HepG2 (cell line): ENCODE results near the gene AUTS2. TPM values are rescaled to one million over a fixed set of nuclear protein-coding genes. Genes with fewer than 3 reads are reported as not detected.

Source experiments
- ATAC-seq: fragments of 200-7000 bp; cut with Tn5 transposase; 3 replicates; pipeline ENCODE4 v1.9.1; 2020; ENCODE audit warnings: mild to moderate bottlenecking, moderate library complexity
- BruUV-seq: library from RNA; stranded (reverse); fragments of 400-500 nt; replicated peaks from 2 replicates; lab custom pipeline; 2021; lab: Mats Ljungman, UMichigan
- CTCF ChIA-PET: fragments of 300-600 bp; formaldehyde crosslinking; extraction: SDS; loops from one replicate; lab custom pipeline; 2021; ENCODE audit warnings: low total read pairs, inconsistent platforms, low intra/inter-chr PET ratio; lab: Yijun Ruan, JAX
- POLR2A ChIA-PET: fragments of 350-600 bp; sonication (Branson Sonifier 250); formaldehyde crosslinking; loops from one replicate; lab custom pipeline; 2020; ENCODE audit warnings: antibody characterized with exemption, inconsistent platforms; lab: Yijun Ruan, JAX
- DNase-seq: peaks from one replicate; pipeline ENCODE4 v3.0.0-alpha.2; 2015; ENCODE audit warnings: low spot score
- FAIRE-seq: peaks from 3 replicates; lab custom pipeline; 2011; peaks lifted over from hg19 to GRCh38; lab: Jason Lieb, UNC
- H2AFZ ChIP-seq: one replicate; pipeline ENCODE4 v1.6.1; 2011; ENCODE audit warnings: low read length, inconsistent platforms
- H3K27ac ChIP-seq: fragments of 300-600 bp; 3 replicates; pipeline ENCODE4 v1.8.0; 2011; ENCODE audit warnings: mixed run types, mild to moderate bottlenecking, mixed read lengths, low read length, inconsistent platforms; ENCODE audit not compliant: insufficient read depth; ENCODE audit errors: extremely low read length
- H3K27me3 ChIP-seq, 2 experiments: fragments of 200-600 bp in 1 of 2; 2 replicates in 1 of 2; 3 replicates in 1 of 2; pipeline versions ENCODE4 v1.6.0 to v1.8.0; 2011; ENCODE audit warnings: low read length in 2 of 2, mild to moderate bottlenecking in 2 of 2, moderate library complexity in 2 of 2, inconsistent platforms in 1 of 2; ENCODE audit not compliant: insufficient read depth in 2 of 2, control insufficient read depth in 1 of 2
- H3K36me3 ChIP-seq, 2 experiments: fragments of 200-600 bp in 1 of 2; replicated peaks in 1 of 2; 2 replicates in 1 of 2; 3 replicates in 1 of 2; pipeline versions ENCODE4 v1.5.1 to v1.8.0; 2011; ENCODE audit warnings: low read length in 2 of 2, inconsistent platforms in 1 of 2; ENCODE audit not compliant: insufficient read depth in 2 of 2, control insufficient read depth in 1 of 2
- H3K4me1 ChIP-seq: 2 replicates; pipeline ENCODE4 v1.5.1; 2012; ENCODE audit warnings: low read length, inconsistent platforms; ENCODE audit not compliant: insufficient read depth
- H3K4me2 ChIP-seq: 2 replicates; pipeline ENCODE4 v1.6.0; 2011; ENCODE audit warnings: low read depth, low read length, inconsistent platforms
- H3K4me3 ChIP-seq, 3 experiments: fragments of 200-600 bp in 1 of 3; sonication (generic), shearing (Covaris generic) in 1 of 3; replicated peaks in 1 of 3; 2 replicates each; pipeline ENCODE4 v1.5.1; 2011 to 2016; ENCODE audit warnings: low read length in 3 of 3, inconsistent platforms in 2 of 3, low read depth in 2 of 3, mild to moderate bottlenecking in 2 of 3, control low read depth in 1 of 3, mixed read lengths in 1 of 3; ENCODE audit not compliant: insufficient read depth in 1 of 3
- H3K79me2 ChIP-seq: one replicate; pipeline ENCODE4 v1.6.1; 2011; ENCODE audit warnings: low read length, inconsistent platforms; ENCODE audit not compliant: insufficient read depth
- H3K9ac ChIP-seq: 2 replicates; pipeline ENCODE4 v1.6.0; 2011; ENCODE audit warnings: mild to moderate bottlenecking, low read depth, low read length, inconsistent platforms; ENCODE audit not compliant: insufficient read depth
- H3K9me3 ChIP-seq: 2 replicates; pipeline ENCODE4 v1.5.1; 2012; ENCODE audit warnings: mild to moderate bottlenecking, low read length
- H4K20me1 ChIP-seq: 2 replicates; pipeline ENCODE4 v1.6.0; 2011; ENCODE audit warnings: inconsistent platforms, mild to moderate bottlenecking, low read length, moderate library complexity; ENCODE audit not compliant: insufficient read depth
- IRF2 ChIP-seq: IDR thresholded peaks from 2 replicates; pipeline ENCODE4 v1.6.1; 2018; ENCODE audit warnings: missing genetic modification reagents, missing compliant biosample characterization
- POLR2AphosphoS2 ChIP-seq: IDR thresholded peaks from 2 replicates; pipeline ENCODE4 v1.6.1; 2011; ENCODE audit warnings: low read depth, low read length, improper control_type of control experiment
- RFX1 ChIP-seq: fragments of 450-650 bp; IDR thresholded peaks from 2 replicates; pipeline ENCODE4 v1.6.1; 2017
- TOE1 ChIP-seq: sonication (generic); formaldehyde crosslinking; IDR thresholded peaks from 2 replicates; pipeline ENCODE4 v1.4.0; 2020; ENCODE audit warnings: mild to moderate bottlenecking, missing genetic modification reagents
- ZNF30 ChIP-seq: sonication (generic); formaldehyde crosslinking; IDR thresholded peaks from 2 replicates; pipeline ENCODE4 v1.5.0; 2020; ENCODE audit warnings: mild to moderate bottlenecking, missing genetic modification reagents
- ZNF484 ChIP-seq: sonication (generic); formaldehyde crosslinking; IDR thresholded peaks from 2 replicates; pipeline ENCODE4 v1.5.1; 2020; ENCODE audit warnings: mild to moderate bottlenecking, low read depth, missing genetic modification reagents, borderline replicate concordance
- WGBS: methylation state at CpG from one replicate; pipeline ENCODE4 v1.1.6; 2017; ENCODE audit warnings: low lambda C conversion rate; 5-methylcytosine and 5-hydroxymethylcytosine counted together
- in situ Hi-C: cut with HindIII; loops from 2 replicates; pipeline ENCODE4 v1.10.0; 2017; ENCODE audit warnings: low pct_unique_long_range_greater_than_20kb; ENCODE audit not compliant: extremely low pct_ligation_motif_present
- intact Hi-C: fragments of 100-400 bp; cut with micrococcal nuclease; formaldehyde crosslinking; loops from one replicate; pipeline ENCODE4 v1.10.0; 2022; ENCODE audit not compliant: unreplicated experiment
- polyA plus RNA-seq, 8 experiments: library from polyadenylated mRNA; depleted of rRNA in 3 of 8; stranded (reverse) in 7 of 8; unstranded in 1 of 8; fragments of >200 nt; fragmentation: Illumina TruSeq in 4 of 8; extraction: Trizol in 4 of 8; gene quantifications; 2 replicates each; pipeline versions ENCODE4 v1.2.1 to v1.2.3, GENCODE V29; 2011 to 2016; ENCODE audit warnings: low read depth in 4 of 8, missing spikeins in 1 of 8, mixed read lengths in 1 of 8; ENCODE audit not compliant: insufficient read depth in 1 of 8
- total RNA-seq, 5 experiments: library from RNA; depleted of rRNA; stranded (reverse); fragments of >200 nt; fragmentation: Illumina TruSeq; extraction: Trizol; gene quantifications; 2 replicates each; pipeline ENCODE4 v1.2.3, GENCODE V29; 2016; ENCODE audit warnings: low read depth in 1 of 5
- TF ChIP-seq, protein P1 (sequence below): sonication (generic); formaldehyde crosslinking; IDR thresholded peaks from 2 replicates; pipeline ENCODE4 v1.8.0; 2022; ENCODE audit warnings: low read depth, missing genetic modification reagents

Gene AUTS2
- total and polyA plus RNA-seq, 2 of the 13 experiments (the other 11 are each of a cell fraction or from before 2014, with no cell fraction given), result 0.38 TPM; not detected in 1

DNA sequence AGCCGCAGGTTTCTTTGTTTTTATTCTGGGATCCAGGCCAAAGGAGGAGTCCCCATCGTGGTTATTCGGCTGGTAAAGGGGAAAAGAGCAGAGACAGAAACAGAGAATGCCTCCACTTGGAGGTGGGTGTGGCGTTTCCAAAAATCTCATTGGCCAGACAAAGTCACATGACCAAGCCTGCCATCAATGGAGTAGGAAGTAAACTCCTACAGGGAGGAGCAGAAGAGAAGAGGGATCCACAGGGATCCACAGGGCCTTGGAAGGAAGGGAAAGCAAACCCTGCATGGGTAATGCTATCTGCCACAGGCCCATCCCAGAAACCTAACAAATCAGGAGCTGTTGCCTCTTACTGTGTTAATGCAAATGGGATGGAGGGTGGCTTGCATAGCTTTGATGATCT lies 1107.9 kb downstream of the AUTS2 start (continued):
- no peak for TF ChIP-seq IRF2
- no peak for TF ChIP-seq ZNF30 (CRISPR knock-in tag)
- TF ChIP-seq, protein P1, sequence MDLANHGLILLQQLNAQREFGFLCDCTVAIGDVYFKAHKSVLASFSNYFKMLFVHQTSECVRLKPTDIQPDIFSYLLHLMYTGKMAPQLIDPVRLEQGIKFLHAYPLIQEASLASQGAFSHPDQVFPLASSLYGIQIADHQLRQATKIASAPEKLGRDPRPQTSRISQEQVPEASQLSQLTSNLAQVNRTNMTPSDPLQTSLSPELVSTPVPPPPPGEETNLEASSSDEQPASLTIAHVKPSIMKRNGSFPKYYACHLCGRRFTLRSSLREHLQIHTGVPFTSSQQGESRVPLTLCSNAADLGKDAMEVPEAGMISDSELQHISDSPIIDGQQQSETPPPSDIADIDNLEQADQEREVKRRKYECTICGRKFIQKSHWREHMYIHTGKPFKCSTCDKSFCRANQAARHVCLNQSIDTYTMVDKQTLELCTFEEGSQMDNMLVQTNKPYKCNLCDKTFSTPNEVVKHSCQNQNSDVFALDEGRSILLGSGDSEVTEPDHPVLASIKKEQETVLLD (CRISPR knock-in tag), result no peak
- TF ChIP-seq POLR2AphosphoS2, result no peak

DNA sequence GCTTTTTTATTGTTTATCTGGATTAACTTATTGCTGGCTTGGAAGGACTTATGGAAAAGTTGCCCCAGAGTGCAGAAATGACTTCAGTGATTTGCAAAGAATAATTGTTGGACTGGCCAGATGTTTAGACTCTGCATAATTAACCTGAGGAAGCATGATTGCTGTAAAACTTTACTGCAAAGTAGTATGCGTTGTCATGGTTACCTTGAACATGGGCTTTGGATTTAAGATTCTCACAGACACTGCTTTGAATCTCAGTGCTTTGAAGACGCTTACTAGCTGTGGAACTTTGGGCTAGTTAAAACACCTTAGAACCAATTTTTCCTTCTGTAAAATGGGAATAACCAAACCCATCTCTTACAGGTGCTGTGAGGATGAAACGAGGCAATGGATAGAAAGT lies 1108.4 kb downstream of the AUTS2 start:
- ChIA-PET POLR2A (no interaction called here), CTCF (no interaction called here)
- 48% methylated on average over 3 of the region's 3 CpGs for WGBS
- no peak overlapping the region for H3K4me3 ChIP-seq
- H3K79me2 ChIP-seq, result no peaks in the 10 kb centered on the region
- intact Hi-C loops (no loop called here), in situ Hi-C loops (no loop called here)
- no peak overlapping the region for H3K4me2 ChIP-seq
- DNase-seq (no peak), FAIRE-seq (no peak), ATAC-seq (no peak)
- no peak overlapping the region for H2AFZ ChIP-seq
- no peaks in the 10 kb centered on the region for H3K27me3 ChIP-seq
- TF ChIP-seq ZNF484 (CRISPR knock-in tag) (no peak), TOE1 (no peak), RFX1 (peak; percentile 29; the same call in 1 of the 2 replicates)
- H3K4me1 ChIP-seq, result no peaks in the 10 kb centered on the region
- no peaks in the 10 kb centered on the region for H3K9me3 ChIP-seq
- no peak overlapping the region for H3K9ac ChIP-seq
- no peaks in the 10 kb centered on the region for H4K20me1 ChIP-seq
- H3K36me3 ChIP-seq, result no peaks in the 10 kb centered on the region
- no peak overlapping the region for H3K27ac ChIP-seq
- BruUV-seq, result no TSS peak
